ENCODE data around the gene DIP2B.
"Not testable (repeated sequence)": the region's sequence is repeated elsewhere in the genome, so short reads cannot be mapped to it uniquely, and the experiment has no call there.

The DIP2B gene

DNA sequence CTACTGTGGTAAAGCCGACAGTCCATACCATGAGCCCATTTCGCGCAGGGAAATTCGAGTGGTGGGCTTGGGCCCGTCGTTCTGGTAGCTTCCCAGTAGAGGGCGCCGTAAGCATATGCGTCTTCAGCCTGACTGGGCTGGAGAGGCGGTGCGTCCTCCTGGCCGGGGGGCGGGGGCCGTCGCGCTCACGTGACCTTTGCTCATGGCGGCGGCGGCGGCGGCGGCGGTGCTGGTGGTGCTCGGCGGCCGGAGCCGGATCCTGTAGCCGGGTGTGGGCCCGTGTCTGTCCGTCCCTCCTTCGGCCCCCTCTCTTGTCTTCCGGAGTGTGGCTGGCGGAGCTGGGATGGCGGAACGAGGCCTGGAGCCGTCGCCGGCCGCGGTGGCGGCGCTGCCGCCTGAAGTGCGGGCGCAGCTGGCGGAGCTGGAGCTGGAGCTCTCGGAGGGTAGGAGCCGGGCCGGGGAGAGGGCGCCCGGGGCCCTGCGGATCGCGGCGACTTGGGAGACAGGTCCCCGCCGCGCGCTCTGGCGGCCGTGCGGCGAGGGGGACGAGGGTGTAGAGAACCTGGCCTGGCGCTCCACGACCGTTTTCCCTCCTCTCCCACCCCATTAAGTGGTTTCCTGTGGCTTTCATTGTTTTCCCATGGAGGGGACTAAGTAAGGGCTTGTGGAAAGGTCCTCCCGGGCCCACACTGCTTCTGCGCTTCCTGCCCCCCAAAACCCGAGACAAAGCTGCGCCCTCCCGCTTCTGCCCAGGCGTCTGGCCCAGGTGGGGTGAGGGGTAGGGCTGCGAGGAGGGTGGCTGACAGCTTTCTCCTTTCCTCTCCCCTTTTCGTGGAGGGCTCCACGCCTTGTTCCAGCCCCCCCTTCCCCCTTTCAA is at the start of gene DIP2B:
Gene DIP2B (plus strand): TSS at position 188 of the 877 bp plus-strand sequence. CDS start 156 bp downstream, at position 344.
- DNase-seq (ENCODE audit: low read depth): peak; percentile 96

DNA sequence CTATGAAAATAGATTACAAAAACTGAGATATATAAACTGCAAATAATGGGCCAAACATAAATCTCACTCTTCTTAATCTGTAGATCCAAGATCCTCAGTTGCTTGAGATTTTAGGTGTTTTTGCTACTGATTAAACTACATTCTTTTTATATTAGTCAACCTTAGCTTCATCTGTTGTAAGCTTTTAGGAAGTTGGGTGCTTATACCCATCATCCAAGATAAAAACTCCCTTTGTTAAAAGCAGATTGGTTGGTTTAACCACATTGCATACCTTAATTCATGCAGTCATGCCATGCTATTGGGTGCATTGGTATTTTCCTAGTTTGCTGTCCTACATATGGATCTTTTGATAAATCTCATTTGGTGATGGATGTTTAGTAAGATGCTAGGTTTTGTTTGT is 46.2 kb upstream of the DIP2B start:
- DNase-seq (ENCODE audit: low read depth): no peak

DNA sequence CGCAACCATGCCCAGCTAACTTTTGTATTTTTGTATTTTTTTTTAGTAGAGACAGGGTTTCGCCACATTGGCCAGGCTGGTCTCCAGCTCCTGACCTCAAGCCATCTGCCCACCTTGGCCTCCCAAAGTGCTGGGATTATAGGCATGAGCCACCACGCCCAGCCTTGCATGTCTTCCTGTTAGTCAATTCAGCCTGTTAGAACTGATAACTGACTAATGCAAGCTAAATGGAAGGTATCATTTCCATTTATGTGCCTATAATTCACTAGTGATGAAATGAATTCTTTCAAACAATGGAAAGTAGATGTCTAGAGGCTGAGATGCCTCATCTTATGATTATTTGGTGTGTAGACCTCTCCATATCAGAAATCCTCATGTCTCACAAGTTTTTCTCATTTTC is 37.3 kb upstream of the DIP2B start:
- no peak for DNase-seq (ENCODE audit: low read depth)

GRCh38 chr12:50477241-50477832 is 27.4 kb upstream of the DIP2B start:
- no peak for DNase-seq (ENCODE audit: low read depth)

- no peak for DNase-seq (ENCODE audit: low read depth)
Observed at GRCh38 chr12:50482571-50482970, 22.2 kb upstream of the DIP2B start.

GRCh38 chr12:50483488-50483887 is 21.3 kb upstream of the DIP2B start:
- DNase-seq (ENCODE audit: low read depth): no peak

- DNase-seq (ENCODE audit: low read depth): no peak
Observed at GRCh38 chr12:50488801-50489200, 16.0 kb upstream of the DIP2B start.

DNA sequence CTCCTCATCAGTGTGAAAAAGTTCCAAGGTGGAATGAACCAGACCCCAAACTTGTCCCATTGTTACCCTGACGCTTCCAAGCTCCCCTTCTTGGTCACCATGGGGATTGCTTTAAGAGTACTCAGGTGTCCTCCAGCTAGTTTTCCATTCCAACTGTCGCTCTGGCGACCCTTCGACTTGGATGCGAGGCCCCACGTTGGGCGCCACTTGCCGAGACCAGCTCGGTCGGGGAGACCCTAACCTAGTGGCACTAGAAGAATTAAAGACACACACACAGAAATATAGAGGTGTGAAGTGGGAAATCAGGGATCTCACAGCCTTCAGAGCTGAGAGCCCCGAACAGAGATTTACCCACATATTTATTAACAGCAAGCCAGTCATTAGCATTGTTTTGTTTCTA is 6.7 kb upstream of the DIP2B start:
- DNase-seq (ENCODE audit: low read depth): not testable (repeated sequence)

- DNase-seq (ENCODE audit: low read depth): no peak
Observed at GRCh38 chr12:50505675-50506530, 1.1 kb downstream of the DIP2B start.

GRCh38 chr12:50506753-50507473 is 2.1 kb downstream of the DIP2B start:
- DNase-seq (ENCODE audit: low read depth): no peak

DNA sequence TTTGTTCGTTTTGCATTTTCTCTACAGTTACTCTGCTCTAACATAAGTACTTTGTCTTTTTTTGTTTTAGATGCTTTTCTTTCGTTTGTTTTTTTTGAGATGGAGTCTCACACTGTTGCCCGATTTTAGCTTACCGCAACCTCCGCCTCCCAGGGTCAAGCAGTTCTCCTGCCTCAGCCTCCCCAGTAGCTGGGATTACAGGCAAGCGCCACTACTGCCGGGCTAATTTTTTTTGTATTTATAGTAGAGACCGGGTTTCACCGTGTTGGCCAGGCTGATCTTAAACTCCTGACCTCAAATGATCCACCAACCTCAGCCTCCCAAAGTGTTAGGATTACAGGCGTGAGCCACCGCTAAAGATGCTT is 2.7 kb downstream of the DIP2B start:
- DNase-seq (ENCODE audit: low read depth): no peak

DNA sequence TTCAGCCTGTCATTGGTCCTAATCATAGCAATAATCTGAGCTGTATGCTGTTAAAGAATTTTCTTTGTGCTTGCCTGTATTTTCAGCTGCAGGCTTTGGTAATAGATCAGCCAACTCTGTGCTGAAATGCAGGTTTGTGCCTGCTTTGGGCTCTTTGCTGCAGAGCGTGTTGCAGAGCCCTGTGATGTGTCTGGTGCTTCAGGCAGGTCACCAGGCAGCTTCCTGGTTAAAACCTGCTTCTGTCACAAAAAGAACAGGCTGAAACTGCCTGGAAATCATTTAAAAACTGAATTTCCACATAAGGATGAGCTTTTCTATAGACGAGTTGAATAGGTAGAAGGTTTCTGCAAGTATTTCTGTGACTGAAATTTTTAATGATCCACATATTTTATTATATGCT is 3.1 kb downstream of the DIP2B start:
- no peak for DNase-seq (ENCODE audit: low read depth)

DNA sequence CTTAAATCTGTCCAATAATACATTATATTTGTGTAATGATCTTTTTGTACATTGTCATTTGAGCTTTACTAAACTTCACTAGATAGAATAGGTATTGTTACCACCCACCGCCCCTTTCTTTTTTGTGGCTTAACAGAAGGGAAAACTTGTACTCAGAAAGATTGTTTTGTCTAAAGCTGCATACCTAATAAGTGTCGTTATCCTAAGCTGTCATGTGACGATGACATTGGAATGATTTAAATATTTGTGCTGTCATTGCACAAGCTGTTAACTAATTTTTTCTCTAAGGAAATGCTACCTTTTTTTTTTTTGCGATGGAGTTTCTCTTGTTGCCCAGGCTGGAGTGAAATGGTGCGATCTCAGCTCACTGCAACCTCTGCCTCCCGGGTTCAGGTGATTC is 3.6 kb downstream of the DIP2B start:
- DNase-seq (ENCODE audit: low read depth): no peak

GRCh38 chr12:50508970-50509663 is 4.3 kb downstream of the DIP2B start:
- no peak for DNase-seq (ENCODE audit: low read depth)

GRCh38 chr12:50514526-50515276 is 9.9 kb downstream of the DIP2B start:
- DNase-seq (ENCODE audit: low read depth): no peak

GRCh38 chr12:50515587-50515986 is 10.8 kb downstream of the DIP2B start:
- DNase-seq (ENCODE audit: low read depth): no peak

DNA sequence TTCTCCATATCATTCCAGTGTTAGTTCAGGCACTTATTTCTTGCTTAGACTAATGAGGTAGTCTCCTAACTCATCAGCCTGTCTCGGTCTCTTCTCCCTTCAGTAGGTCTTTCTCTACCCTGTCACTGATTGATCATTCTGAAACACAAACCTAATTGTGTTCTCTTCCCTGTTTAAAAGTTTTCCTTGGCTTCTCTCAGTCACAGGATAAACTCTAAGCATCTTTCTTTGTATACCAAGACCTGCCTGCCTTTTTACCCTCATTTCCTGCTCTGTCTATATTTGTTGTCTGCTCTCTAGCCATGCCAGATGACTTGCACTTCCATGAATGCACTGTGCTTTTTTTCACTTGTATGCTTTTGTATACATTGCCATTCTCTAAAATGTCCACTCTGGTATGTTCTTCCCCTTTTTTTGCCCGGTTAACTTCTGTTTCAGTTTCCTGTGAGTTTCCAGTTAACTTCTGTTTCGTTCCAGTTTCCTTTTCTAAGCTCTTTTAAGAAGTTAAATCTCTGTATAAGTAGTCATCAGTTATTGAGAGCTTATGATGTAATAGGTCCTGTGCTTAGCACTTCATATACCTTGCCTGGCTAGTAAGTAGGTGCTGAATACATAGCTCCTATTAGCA is 12.8 kb downstream of the DIP2B start:
- no peak for DNase-seq (ENCODE audit: low read depth)

GRCh38 chr12:50518090-50518489 is 13.3 kb downstream of the DIP2B start:
- DNase-seq (ENCODE audit: low read depth): no peak

GRCh38 chr12:50519353-50519752 is 14.6 kb downstream of the DIP2B start:
- no peak for DNase-seq (ENCODE audit: low read depth)
